ENCODE results near the gene IER2.
A peak's percentile ranks its signal among the peaks of the same experiment; 100 is the strongest.

GRCh38 chr19:13172346-13173138 is 22.3 kb downstream of the IER2 start:
- TF ChIP-seq EP300 (IDR thresholded peaks at IDR 0.05): no peak
- TF ChIP-seq, protein P1, sequence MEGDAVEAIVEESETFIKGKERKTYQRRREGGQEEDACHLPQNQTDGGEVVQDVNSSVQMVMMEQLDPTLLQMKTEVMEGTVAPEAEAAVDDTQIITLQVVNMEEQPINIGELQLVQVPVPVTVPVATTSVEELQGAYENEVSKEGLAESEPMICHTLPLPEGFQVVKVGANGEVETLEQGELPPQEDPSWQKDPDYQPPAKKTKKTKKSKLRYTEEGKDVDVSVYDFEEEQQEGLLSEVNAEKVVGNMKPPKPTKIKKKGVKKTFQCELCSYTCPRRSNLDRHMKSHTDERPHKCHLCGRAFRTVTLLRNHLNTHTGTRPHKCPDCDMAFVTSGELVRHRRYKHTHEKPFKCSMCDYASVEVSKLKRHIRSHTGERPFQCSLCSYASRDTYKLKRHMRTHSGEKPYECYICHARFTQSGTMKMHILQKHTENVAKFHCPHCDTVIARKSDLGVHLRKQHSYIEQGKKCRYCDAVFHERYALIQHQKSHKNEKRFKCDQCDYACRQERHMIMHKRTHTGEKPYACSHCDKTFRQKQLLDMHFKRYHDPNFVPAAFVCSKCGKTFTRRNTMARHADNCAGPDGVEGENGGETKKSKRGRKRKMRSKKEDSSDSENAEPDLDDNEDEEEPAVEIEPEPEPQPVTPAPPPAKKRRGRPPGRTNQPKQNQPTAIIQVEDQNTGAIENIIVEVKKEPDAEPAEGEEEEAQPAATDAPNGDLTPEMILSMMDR (IDR thresholded peaks at IDR 0.05): no peak
- TF ChIP-seq POLR2A (IDR thresholded peaks at IDR 0.05): no peak
- TF ChIP-seq POLR2AphosphoS5 (IDR thresholded peaks at IDR 0.05): peak in 1 of 3 donors; percentile 36
